HCT116 (cell line): ENCODE results near the gene LMCD1.

ENCODE experiments used
- CTCF ChIP-seq, 3 experiments: fragments of 200-600 bp in 1 of 3; sonication (generic) in 1 of 3; IDR thresholded peaks in 2 of 3; conservative IDR thresholded peaks in 1 of 3; 2 replicates each; pipeline ENCODE4 v1.5.1; 2012 to 2017; ENCODE audit warnings: low read depth in 2 of 3, low read length in 2 of 3, antibody characterized with exemption in 1 of 3, borderline replicate concordance in 1 of 3, control low read depth in 1 of 3, mild to moderate bottlenecking in 1 of 3, mixed read lengths in 1 of 3, mixed run types in 1 of 3, moderate library complexity in 1 of 3; ENCODE audit not compliant: insufficient read depth in 1 of 3
- EZH2 ChIP-seq: fragments of 200-600 bp; sonication (generic); IDR thresholded peaks from 2 replicates; pipeline ENCODE4 v1.6.1; 2017; ENCODE audit warnings: antibody characterized with exemption, mixed run types
- EZH2phosphoT487 ChIP-seq: fragments of 200-600 bp; IDR thresholded peaks from 2 replicates; pipeline ENCODE4 v1.6.1; 2018; ENCODE audit warnings: antibody characterized with exemption, borderline replicate concordance
- MAX ChIP-seq: IDR thresholded peaks from 2 replicates; pipeline ENCODE4 v1.6.1; 2012
- REST ChIP-seq: IDR thresholded peaks from 2 replicates; pipeline ENCODE4 v1.6.1; 2012; ENCODE audit warnings: low read depth
- SP1 ChIP-seq: IDR thresholded peaks from 2 replicates; pipeline ENCODE4 v1.6.1; 2012; ENCODE audit warnings: low read depth
- YY1 ChIP-seq: IDR thresholded peaks from 2 replicates; pipeline ENCODE4 v1.6.1; 2011; ENCODE audit warnings: low read length, low read depth, moderate library complexity, mild to moderate bottlenecking; ENCODE audit not compliant: insufficient replicate concordance; ENCODE audit errors: extremely low read depth
- ZFX ChIP-seq: fragments of 450-650 bp; IDR thresholded peaks from 2 replicates; pipeline ENCODE4 v1.6.1; 2017

GRCh38 chr3:8578282-8578681 lies 76.7 kb downstream of the LMCD1 start:
- TF ChIP-seq CTCF (IDR thresholded peaks at IDR 0.05 in 2 of 3, conservative IDR thresholded peaks at IDR 0.05 in 1 of 3; ENCODE audit: borderline replicate concordance in 1 of 3, insufficient read depth in 1 of 3, low read depth in 2 of 3, low read length in 2 of 3) (no peak), EZH2phosphoT487 (no peak), SP1 (no peak), ZFX (no peak), REST (no peak), EZH2 (no peak), MAX (no peak), YY1 (no peak)
